Kasumi-1 (cell line): ENCODE results near the gene CLMP.

ENCODE experiments used
- DNase-seq, 2 experiments: peaks; one replicate each; lab custom pipeline; 2025; lab: John Stamatoyannopoulos, UW

Gene CLMP

DNA sequence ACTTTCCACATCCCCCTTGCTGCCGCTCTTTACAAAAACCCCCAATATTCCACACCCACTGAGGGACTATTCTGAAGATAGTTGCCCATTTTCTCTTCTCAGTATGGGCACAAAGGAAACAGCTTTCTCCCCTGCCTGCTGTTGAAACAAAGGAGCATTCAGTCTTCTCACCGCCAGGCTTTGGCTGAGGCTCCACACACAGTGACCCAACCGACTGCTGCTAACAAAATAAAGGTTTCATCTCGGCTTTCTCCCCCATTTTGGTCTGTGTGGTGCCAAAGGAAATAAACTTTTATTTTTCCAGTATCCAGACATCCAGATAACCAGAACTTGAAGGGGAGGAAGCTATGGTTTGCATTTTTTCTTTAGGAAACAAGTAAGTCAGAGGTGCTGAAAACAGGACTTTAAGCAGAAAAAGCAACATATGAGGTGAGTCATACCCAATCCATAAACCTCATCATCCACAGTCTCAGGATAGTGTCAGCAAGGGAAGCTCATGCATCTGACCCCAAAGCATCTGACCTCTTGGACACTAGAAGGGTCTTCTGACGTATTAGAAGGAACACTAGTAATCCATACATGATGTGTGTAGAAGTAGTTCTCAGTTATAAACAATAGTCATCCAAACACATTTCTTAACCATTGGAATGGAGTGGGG lies 6.4 kb downstream of the CLMP start:
- DNase-seq: no peak

DNA sequence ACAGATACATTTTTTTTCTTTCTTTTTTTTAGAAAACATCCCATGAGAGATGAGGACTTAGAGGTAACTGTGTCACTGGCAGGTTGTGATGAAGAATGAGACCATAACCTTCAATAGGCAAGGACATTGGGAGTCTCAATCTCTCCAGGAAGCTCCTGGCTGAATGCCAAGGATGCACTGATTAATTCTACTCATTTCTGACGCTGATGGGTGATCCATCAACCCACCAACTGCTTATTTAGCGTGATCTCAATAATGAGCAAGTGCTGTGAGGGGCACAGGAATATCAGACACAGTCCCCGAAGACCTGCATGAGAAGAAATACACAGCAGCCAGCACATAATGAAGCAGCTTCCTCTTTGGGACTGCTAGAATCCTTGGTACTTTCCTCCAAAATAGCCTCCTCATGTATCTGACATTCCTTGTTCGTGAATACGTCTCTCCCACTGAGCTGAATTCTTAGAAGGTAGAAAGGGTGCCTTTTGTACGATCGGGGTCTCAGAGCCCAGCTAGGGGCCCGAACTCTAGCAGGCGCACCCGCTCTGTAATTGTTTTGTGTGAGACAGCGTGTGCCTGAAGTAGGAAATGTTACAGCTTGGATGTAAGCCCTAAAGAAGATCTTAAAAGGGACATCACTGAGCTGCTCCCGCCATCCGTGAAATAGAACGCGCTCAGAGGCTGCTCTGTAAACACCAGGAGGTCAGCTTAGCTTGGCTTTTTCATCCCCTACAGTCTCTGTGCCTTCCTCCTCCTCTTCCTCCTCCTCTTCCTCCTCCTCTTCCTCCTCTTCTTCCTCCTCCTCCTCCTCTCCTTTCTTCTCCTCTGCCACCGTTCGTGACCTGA lies 7.2 kb downstream of the CLMP start:
- DNase-seq: no peak

DNA sequence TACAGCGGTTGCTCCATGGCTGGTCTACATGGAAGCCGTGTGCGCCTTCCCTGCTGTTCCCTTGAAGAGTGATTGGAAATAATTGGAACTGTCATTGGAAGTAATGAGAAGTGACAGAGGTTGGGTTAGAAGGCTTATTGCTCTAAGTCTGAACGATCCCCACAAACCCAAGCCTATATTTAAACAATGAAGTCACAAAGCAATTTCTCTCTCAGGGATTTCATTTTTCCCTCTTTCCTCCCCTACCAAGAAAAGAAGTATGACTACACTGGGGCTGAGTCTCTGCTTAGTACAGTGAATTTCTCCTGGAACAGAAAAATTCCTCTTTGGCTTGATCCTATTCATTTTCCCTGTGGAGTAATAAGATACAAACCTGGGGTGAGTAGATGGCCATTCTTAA lies 7.8 kb downstream of the CLMP start:
- DNase-seq: no peak

DNA sequence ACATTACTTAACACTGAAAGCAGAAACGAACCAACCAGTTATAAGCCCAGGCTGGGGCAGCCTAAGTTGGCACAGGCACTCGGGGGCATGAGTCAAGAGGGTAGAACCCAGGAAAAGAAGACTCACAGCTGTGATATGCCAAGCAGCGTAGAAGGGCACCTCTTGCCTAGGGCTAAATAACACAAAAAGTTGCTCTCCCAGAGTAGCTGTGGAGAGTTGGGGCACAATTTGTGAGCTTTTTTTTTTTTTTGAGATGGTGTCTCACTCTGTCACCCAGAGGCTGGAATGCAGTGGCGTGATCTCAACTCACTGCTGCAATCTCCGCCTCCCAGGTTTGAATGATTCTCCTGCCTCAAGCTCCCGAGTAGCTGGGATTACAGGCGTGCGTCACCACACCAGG lies 8.8 kb downstream of the CLMP start:
- DNase-seq: no peak

DNA sequence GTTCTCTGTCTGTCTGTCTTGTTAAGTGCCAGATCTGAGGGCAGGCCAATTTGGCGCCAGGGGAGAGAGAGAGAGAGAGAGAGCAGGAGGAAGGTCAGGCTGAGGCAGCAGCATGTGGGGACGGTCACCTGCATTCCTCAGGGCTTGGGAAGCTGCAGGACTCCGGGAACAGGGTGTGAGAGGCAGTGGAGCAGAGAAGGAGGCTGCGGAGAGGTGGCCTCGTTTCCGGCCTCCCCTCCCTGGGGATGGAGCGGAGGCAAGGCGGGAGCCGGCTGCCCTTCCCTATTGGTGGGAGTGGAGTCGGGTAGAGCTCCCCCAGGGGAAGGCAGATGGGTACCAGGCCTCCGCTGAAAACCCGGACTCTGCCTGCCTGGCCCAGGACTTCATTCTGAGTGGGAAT lies 9.7 kb downstream of the CLMP start:
- DNase-seq: no peak

DNA sequence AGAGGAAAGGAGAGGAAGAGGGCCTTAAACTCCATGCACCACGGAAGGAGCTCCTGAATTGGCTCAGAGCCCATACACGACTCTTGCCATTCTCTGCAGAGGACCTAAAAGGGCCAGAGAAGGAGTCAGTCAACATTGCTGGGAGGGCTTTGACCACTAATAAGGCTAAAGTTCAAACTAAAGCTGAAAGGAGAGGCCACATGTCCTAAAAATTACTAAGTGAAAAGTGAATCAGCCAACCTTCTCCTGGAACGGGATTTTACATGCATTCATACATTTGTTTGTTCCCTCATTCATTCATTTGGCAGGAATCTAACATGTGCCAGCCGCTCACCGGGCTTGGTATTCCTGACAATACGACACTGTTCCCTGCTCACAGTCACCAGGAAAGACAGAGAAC lies 10.5 kb downstream of the CLMP start:
- DNase-seq: no peak

DNA sequence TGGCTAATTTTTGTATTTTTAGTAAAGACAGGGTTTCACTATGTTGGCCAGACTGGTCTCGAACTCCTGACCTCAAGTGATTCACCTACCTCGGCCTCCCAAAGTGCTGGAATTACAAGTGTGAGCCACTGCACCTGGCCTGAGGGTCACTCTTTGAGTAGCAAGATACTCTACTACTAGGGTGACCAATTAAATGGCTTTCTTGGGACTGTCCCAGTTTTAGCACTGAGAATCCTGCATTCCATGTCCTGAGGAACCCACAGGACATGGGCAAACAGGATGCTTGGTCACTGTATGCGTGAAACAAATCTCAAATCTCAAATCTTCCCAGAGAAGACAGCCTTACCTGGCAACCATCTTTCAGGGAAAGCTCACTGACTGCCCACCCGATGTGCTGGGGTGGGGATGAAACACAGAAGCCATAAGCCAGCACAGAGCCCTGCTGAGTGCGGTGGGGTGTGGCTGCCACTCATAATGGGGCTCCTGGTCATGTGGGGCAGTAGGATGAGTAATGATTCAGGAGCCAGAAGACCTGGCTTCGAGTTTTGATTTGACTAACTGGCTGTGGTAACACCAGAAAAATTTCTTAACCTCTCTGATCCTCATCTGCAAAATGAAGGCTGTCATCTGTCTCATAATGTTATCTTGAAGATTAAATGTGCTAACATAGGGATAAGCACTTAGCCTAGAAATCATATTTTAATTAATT lies 11.5 kb downstream of the CLMP start:
- no peak for DNase-seq

DNA sequence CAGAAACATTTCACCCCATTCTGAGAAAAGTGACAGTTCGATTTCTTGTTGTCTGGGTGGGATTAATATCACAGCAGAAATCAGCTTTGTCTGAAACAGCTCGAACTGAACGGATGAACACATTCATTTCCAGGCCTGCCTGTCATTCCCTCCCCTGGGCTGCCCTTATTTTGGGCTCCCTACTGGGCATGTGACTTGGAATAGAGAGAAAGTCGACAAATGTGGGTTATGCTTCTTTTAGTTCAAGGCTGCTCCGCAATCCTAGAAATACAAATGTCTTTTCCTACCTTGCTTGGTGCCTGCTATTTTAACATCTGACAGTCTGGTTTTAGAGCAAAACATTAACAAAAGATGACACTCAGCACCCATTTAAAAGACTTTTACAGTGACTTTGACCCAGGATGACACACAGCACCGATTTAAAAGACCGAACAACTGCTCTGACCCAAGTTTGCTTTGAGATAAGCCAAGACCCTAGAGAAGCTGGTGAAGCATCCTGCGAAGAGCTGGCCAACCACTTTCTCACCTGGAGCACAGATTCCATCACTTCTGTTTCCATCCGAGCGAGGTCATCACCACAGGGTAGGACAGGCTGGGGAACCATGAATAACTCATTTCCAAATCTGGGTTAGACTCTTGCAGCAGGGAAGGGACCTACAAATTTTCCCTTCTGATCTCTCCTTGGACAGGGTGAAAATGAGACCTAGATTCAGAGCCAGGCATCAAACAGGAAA lies 13.1 kb downstream of the CLMP start:
- no peak for DNase-seq

DNA sequence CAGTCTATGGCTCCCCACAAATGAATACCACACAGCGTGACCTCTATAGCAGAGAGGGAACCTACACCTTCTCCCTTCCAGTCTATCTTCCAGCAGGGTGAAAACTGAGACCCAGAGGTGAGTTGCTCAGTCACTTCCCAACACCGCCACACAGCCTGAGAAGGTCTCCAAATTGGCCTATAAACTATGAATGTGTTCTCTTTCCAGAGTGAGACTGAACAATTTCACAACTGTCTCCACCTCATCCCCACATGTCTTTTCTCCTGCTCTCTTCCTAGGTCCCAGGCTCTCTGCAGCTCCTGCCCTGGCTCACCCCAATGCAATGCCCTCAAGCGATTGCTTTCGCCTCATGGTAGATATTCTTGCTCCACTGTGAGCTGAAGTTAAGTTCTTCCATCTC lies 14.0 kb downstream of the CLMP start:
- DNase-seq: no peak

DNA sequence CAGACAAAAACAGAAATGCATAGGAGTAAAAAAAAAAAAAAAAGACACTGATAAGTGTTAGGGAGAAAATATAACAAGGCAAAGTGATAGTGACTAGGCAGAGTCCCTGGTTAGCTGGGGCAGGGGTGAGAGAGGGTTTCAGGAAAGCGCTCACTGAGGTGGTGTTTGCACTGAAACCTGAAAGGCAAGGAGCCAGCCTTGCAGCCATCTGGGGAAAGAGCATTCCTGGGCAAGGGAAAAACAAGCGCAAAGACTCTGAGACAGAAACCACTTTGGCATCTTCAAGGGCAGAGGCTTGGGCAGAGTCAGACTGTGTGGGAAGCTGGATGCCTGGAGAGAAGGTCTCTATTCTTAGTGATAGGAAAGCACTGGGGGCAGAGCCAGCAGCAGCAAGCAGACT lies 14.5 kb downstream of the CLMP start:
- DNase-seq: no peak

DNA sequence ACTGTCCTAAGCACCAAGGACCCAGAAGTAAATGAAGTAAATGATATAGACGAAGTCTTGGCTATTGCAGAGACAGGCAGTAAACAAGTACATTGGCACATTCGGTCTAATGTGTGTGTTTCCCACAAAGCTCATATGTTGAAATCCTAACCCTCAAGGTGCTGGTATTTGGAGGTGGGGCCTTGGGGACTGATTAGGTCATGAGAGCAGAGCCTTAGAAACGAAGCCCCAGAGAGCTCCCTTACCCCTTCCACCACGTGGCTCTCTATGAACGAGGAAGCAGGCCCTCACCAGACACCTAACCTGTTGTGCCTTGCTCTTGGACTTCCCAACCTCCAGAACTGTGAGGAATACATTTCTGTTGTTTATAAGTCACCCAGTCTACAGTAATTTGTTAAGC lies 14.9 kb downstream of the CLMP start:
- no peak for DNase-seq

DNA sequence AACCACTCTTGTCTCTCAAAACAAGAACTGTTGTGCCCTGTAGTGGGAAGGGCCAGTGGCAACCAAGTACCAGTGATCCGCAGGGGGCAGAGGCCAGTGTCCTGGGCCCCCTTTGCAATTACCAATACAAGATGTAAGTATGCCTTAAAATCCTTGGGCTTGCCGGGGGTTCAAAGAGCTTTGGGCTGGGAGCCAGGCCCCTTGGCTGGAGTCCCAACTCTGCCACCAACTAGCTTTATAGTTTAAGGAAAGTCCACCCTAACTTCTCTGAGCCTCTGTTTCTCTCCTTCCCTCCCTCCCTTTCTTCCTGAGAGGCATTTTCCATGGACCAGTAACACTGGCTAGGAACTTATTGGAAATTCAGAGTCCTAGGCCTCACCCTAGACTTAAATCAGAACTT lies 15.5 kb downstream of the CLMP start:
- no peak for DNase-seq

DNA sequence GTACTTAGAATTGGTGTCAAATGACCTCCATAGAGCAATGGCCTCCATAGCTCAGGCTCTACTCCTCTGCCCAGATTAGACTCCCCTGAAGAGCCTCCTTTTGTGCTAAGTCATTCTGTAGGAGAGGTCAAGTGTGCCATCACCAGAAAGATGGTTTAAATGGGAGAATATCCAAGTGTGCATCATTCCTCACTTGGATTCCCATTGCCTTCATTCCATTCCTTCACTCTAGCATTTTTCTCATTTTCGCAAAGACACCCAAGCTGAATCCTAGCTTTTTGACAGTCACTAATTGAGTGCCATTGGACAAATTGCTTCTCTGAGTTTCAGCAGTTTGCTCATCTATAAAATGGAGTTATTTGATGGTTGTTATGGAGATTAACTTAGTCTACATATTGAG lies 16.9 kb downstream of the CLMP start:
- no peak for DNase-seq

DNA sequence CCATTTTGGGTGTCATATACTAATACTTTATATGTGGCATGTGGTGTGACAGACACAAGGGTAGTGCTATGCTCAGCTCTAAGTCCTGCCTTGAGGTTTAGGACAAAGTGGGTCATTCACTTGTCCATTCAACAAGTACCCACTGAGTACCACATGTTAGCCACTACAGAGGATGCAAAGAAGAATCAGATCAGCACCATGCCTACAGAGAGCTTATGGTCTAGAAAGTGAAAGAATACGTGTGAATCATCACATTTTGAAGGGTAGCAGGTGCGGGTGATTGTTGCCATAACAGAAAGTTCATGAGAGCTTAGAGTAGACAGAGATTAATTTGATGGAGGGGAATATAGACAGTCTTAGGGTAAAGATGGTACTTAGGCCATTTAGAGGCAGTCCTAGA lies 18.3 kb downstream of the CLMP start:
- no peak for DNase-seq

DNA sequence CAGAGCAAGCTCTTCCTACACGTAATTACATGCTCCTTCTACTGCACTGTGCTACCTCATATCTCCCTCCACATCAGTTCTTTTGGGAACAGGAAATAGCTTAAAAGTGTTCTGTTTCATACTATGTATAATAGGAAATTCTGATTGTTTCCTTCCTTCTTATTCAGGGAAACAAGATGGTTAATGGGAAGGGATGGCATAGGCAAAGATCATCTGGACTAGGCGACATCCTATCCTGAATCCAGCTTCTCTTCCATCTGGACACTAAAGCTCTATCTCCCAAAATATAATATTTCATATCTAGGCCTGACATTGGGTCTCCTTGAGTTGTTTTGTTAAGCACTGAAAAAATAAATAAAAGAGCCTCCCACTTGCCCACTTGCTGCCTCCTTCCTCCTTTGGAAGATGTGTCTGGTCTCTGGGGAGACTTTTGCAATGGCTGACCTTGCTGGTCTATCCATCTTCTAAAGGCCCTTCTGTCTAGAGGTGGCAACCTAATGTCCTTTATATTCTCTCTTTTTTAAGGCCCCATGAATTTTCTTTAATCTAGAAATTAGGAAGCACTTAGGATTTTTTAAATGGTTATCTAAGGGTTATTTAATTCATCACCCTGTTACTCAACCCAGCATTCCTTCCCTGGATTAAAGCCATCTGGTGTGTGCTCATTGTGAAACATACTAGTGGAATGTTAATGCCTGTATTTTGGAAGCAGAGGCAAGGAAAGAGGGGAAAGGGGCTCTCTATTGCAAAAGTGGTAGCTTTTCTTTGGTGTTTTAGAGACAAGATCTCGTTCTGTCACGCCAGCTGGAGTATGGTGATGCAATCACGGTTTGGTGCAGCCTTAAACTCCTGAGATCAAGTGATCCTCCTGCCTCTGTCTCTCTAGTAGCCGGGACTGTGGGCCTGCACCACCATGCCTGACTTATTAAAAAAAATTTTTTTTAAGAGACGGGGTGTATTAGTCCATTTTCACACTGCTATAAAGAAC lies 20.6 kb downstream of the CLMP start:
- no peak for DNase-seq

DNA sequence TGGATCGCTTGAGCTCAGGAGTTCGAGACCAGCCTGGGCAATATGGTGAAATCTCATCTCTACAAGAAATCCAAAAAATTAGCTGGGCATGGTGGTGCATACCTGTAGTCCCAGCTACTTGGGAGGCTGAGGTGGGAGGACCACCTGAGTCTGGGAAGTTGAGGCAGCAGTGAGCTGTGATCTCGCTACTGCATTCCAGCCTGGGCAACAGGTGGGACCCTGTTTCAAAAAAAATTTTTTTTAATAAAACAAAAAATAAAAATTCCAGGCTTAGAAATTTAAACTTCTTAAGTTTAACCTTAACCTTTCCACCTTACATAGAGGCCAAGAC lies 21.2 kb downstream of the CLMP start:
- no peak for DNase-seq

DNA sequence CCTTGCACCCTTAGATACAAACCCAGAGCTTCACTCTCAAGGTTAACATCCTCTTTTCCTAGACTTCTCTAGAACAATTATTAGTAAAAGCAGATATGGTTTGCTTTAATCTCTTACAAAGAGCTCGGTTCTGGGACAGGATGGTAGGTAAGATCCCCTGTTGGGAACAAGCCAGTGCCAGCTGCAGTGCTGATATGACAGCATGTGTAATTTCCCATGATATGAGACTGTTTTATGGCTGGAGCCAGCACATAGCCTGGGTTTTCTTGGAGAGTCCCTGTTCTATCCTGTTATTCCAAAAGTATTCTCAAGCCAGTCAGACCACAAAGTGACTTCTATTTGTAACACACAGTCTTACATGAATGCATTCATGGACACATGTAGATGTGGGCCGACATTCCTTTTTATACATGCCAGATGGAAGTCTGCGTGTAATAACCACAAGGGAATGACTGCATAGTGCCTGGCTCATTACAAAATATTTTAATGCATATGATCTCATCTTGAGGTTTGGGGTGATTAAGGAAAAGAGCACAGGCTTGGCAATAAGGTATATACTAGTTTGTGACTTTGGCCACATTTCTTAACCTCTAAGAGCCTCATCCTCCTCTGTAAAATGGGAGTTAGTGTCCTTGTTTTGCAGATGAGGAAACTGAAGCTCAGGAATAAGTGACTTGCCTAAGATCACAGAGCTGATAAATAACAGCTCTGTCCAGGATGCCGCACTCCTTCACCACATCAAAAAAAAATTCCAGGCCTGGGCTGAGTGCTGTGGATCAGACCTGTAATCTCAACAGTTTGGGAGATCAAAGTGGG lies 21.8 kb downstream of the CLMP start:
- no peak for DNase-seq

DNA sequence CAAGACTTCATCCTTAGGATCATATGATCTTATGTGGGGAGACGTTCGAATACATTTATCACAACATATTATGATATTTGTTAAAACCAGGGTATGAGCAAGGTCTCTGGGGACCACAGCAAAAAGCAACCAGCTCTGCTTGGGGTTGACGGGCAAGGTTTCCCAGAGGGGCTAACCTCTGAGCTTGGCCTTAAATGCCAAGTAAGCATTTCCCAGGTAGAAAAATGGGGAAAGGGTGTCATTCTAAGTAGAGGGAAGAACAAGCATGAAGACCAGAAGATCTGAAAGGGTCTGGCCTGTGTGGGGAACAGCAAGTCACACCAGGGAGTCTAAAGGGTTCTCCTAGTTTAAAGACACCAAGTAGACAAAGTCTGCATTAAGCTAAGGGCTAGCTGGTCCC lies 24.1 kb downstream of the CLMP start:
- DNase-seq: no peak

DNA sequence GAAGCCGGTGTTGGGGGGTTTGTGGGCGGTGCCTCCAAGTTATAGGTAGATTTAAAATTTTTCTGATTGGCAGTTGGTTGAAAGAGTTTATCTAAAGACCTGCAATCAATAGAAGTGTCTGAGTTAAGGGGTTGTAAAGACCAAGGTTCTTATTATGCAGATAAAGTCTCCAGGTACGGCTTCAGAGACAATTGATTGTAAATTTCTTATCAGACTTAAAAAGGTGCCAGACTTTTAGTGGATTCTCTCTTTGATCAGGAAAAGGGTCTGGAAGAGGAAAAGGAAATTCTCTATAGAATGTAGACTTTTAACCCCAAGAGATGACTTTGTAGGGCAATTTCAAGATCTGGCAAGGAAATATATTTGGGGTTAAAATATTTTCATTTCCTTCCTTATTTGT lies 25.2 kb downstream of the CLMP start:
- DNase-seq: no peak

DNA sequence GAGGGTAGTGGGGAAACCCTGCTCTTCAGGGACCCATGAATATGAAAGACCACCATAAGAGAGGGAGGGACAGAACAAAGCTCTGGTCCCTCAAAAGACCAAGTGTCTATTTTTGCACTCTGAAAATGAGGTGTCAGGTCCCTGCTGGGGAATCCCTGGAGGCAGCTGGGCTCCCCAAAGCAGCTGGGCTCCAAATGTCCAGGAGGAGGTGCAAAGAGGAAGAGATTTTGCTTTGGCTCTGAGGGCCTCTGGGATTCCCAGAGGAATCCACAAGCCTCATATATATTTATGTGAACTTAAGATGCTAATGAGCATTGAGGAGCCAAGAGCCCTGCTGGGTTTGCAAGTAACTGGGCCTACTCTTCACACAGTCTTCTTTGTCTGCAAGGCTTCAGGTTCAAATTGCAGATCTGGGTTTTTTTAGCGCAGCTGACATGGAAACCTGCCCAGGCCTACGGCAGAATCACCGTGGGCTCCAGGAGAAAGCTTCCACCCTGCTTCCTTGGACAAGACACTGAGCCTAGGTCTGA lies 26.0 kb downstream of the CLMP start:
- DNase-seq: no peak
